NCI-H510A (cell line): ENCODE measurements around the gene NEUROG3.

Source experiments
- DNase-seq: peaks from one replicate; lab custom pipeline; 2025; lab: John Stamatoyannopoulos, UW

NEUROG3 gene, protein sequence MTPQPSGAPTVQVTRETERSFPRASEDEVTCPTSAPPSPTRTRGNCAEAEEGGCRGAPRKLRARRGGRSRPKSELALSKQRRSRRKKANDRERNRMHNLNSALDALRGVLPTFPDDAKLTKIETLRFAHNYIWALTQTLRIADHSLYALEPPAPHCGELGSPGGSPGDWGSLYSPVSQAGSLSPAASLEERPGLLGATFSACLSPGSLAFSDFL

DNA sequence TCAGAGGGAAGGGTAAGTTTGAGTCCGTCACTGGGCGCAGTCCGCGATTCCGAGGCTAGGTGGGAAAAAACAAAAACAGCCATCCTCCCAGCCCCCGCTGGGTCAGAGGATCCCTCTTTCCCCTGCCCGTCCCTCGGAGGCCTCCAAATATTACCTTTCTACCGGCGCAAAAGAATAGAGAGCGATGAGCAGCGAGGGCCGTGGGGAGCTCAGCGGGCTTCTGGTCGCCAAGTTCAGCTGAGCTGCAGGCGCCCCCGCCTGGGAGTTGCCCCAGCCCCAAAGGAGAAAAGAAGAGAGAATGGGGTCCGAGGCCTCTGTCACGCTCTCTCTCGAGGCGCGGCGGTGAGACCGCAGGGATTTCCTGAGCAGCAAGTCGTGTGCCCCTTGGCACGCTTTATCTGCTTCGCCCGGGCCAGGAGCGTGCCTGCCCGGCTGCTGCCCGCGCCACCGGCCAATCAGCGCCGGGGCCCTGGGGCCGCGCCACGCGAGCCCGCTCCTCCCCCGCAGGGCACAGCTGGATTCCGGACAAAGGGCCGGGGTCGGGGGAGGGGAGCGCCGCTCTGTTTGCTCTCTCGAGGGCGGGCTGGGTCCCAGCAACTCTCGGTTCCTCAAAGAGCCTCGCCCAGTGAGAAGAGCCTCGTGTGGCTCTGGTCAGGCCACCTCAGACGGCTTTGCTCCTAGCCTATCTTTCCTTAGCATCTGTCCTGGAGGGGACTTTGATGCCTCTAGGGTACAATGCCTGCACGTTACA, at the start of gene NEUROG3:
Gene NEUROG3, minus strand, starts transcription at position 367 of the 751 bp plus-strand sequence. CDS start 379 bp downstream, outside the sequence.
- DNase-seq = no peak

DNA sequence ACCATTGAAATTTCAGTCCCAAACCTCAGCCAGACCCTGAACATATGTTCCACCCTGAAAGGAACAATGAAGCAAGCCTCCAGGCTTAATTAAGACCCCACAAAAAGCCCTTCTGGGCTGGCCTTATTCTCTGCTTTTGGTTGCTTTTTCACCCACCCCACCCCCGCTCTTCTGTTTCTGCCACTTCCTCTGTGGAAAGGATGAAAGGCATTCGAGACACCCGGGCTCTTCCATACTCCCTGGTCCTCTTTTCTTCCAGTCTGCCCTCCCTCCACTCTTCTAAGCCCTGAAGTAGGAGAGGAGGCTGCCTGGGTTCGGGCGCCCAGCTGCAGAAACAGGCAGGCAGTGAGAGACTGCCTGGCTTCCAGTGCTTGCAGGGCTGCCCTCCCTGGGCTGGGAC, 47.4 kb upstream of the NEUROG3 start:
- no peak for DNase-seq

DNA sequence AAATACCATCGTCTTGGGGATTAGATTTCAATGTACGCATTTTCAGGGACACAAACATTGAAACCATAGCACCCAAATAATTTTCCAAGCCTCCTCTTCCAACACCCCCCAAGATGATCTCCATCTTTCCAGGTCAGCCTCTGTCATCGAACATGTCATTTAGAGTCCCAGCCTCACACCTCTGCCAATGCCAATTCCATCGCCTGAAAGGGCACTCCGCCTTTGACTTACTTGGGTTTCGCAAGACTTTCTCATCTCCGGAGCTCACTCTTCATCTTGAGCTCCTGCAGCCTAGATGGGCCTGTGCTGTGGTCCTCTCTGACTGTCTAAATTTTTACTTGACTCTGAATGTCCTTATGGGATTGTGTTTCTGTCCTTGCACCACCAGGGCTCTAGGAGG, 46.4 kb upstream of the NEUROG3 start:
- DNase-seq = no peak

DNA sequence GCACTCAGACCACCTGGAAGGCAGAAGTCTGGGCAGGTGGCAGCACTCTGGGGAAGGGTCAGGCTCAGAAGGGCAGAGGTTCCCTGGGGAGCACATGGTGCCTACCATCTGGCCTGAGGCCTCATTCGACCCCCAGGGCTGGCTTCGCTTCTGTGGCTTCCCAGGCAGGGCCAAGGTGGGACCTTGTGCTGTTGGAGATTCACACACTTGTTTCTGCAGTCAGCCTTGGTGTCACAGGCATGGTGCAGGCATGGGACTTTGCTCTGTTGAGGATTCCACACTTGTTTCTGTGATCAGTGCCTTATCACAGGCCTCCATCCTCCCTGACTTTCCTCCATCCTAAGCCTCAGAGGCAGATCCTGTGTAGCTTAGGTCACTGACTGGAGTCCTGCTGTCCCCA, 45.5 kb upstream of the NEUROG3 start:
- DNase-seq = no peak

DNA sequence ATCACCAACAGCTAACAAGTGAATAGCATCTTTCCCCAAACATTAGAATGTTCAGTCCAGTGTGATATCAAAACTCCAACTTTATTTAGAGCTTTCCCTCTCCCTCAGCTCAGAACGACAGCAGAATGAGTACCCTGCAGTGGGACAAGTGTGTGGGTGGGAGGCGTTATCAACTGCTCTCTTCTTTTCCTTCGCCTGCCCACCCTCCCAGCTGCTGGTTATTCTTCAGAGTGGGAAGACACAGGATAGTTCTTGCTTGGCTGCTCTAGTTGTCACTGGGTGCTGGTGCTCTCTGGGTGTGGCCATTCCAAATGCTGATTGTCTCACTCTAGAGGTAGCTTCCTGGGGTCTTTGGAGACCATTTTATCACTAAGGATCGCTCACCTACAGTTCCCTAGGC, 43.1 kb upstream of the NEUROG3 start:
- no peak for DNase-seq

DNA sequence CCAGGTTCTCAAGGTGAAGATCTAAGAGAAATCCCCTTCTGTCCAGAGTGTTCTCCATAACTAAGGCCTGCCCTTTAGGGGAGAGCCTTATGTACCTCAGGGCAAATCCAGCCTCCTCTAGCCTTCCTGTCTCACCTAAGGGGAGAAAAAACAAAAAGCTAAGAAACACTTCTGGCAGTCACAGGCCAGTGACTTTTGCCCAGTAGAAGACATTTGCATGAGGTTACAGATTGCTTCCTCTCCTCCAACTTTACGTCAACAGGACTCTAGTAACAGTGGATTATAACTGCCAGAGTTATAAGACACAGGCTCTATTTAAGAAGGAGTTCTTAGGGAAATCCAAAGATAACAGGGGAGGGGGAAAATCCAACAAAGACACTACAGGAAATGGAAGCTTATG, 40.9 kb upstream of the NEUROG3 start:
- no peak for DNase-seq

DNA sequence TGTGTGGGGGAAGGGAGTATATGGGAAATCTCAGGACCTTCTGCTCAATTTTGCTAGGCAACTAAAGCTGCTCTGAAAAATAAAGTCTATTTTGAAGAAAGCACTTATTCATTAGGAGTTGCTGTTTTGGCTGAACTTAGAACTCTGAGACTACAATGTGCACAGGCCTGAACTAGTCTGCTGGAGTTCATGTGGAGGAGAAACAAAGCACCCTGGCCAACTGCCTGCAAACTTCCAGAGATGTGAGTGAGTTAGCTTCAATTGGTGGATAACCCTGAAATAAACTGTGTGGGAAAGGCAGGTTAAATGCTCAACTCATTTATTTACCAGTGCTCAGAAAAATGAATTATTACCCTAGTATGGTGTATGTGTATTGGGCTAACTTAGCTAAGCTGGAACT, 39.5 kb upstream of the NEUROG3 start:
- DNase-seq = no peak

DNA sequence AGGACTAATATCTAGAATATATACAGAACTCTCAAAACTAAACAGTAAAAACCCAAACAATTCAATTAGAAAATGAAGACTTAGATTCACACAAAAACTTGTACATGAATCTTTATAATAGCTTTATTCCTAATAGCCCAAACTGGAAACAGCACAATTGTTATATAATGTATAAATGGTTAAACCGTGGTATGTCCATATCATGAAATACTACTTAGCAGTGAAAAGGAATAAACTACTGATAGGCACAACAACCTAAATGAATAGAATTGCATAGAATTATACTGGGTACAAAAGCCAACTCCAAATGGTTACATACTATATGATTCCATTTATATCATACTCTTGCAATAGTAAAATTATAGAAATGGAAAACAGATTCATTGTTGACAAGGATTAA, 35.9 kb upstream of the NEUROG3 start:
- no peak for DNase-seq

DNA sequence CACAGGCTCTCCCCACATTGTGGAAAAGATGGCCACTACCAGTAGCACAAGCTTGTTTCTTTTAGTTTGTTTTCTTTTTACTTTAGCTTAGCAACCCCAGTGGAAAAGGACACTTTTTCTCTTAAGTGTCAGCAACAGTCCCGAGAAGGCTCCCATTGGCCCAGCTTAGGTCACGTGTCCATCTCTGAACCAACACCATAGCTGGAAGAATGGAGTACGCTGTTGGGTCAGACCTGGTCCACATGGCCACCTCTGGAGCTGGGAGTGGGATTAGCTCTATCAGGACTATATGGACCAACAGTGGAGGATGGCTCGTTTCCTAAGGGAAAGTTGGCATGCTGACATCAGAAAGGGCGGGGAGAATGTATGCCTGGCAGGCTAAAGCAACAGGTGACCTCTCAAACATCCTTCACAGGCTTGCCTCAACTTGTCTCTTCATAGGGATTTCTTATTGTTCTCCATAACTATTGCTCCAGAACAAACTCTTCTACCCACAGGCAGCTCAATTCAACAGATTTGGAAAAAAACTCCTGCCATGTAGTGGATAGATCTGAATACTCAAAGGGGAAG, 27.6 kb upstream of the NEUROG3 start:
- no peak for DNase-seq

DNA sequence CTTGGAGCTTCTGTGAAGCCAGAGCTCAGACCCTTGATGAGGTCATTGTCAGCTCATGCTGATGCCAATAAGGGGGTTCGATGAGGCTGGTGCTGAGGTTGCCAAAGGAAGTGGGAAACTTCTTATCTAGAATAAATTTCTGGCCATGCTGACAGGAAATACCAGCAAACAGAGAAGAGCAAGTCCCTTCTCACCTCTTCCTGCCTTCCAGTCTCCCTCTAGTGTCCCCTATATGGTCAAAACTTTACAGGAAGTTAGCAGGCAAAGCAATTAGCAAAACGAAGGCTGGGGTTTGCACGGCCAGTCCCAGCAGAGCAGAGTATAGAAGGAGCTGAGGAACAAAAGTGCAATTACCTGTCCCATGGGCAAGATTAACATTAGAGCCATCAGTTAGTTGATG, 15.1 kb upstream of the NEUROG3 start:
- no peak for DNase-seq

DNA sequence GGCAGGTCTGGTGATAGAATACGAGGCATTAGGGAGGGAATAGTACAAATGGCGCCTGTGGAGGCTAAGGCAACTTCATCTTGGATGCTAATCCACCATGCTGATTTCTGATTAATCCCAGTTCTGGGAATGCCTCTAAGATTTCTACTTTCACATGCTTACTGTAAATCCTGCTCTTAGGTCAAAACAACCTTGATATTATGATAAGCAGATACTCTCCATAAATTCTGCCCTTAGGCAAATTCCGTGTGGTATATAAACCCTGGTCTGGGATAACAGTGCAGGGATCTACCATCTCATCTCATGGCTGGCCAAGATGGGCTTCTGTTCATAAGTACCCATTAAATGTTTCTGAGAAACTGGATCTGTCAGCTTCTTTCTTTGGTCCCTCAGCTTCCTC, 11.4 kb upstream of the NEUROG3 start:
- no peak for DNase-seq

DNA sequence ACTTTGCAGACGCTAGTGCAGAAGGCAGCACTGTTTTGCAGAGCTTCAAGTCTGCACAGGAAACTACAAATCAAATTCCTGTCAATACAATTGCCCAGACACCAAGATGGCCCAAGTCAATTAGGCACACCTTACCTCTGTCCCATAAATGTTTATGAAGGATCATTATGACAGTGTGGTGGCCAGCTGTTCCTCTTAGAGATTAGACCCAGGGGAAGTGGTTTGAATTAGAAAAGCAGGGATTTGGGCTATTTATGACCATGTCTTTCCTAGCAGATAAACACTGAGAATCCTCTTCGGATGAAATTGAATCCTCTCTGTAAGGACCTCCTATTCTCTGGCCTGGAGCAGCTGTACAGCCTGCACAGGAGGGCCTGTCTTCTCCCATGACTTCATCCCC, 9.9 kb upstream of the NEUROG3 start:
- DNase-seq = no peak

DNA sequence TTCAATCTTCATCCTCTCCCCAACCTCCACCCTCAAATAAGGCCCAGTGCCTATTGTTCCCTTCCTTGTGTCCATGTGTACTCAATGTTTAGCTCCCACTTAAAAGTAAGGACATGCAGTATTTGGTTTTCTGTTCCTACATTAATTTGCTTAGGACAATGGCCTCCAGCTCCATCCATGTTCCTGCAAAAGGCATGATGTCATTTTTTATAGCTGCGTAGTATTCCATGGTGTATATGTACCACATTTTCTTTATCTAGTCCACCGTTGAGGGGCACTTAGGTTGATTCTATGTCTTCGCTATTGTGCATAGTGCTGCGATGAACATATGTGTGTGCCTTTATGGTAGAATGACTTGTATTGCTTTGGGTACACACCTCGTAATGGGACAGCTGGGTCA, 7.2 kb upstream of the NEUROG3 start:
- DNase-seq = no peak

DNA sequence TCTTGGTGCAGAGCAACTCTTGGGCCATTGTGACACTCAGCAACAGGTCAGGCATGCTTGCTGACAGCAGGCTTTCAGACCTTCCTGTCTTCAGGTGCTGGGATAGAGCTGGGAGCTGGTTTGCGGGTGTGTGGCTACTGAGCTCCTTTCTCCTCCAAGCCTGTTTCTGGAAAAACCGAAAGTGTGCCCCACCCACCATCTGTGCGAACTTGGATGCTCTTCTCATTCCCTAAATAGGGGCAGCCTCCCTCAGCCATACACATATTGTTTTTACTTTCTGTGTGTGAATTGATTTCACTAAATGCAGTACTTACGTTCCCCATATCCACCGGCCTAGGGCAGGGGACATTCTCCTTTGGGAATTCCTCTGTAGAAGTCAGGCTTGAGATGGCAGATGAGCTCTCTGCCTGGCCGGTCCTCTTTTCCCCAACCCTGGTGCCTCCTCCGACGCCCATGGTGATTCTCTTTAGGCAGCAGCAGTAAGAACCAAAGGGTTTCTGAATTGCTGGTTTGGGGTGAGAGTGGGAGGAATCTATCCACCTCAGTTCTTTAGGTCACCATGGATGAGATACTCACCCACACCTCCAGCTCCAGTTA, 6.3 kb upstream of the NEUROG3 start:
- no peak for DNase-seq

DNA sequence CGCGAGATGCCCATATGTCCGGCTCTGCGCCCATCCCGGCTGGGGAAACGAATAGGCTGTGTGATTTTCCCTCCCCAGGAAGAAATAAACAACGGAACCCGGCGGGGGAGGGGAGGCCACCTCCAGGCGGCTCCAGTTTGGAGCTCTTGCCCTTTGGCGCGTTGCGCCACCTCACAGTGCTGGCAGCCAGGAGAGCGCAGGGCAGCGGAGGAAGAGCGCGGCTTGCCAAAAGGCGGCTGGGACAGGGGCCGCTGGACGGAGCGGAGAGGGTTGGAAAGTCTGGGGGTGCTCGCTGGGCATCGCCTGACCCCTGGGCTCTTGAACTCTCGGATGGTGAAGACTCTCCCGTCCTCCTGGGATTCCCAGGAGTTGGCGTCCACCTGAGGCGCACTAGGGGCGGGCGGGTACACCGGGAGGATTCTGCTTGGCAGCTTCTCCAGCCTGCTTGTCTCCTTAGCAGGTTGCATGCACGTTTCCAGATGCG, 5.3 kb upstream of the NEUROG3 start:
- DNase-seq = no peak

DNA sequence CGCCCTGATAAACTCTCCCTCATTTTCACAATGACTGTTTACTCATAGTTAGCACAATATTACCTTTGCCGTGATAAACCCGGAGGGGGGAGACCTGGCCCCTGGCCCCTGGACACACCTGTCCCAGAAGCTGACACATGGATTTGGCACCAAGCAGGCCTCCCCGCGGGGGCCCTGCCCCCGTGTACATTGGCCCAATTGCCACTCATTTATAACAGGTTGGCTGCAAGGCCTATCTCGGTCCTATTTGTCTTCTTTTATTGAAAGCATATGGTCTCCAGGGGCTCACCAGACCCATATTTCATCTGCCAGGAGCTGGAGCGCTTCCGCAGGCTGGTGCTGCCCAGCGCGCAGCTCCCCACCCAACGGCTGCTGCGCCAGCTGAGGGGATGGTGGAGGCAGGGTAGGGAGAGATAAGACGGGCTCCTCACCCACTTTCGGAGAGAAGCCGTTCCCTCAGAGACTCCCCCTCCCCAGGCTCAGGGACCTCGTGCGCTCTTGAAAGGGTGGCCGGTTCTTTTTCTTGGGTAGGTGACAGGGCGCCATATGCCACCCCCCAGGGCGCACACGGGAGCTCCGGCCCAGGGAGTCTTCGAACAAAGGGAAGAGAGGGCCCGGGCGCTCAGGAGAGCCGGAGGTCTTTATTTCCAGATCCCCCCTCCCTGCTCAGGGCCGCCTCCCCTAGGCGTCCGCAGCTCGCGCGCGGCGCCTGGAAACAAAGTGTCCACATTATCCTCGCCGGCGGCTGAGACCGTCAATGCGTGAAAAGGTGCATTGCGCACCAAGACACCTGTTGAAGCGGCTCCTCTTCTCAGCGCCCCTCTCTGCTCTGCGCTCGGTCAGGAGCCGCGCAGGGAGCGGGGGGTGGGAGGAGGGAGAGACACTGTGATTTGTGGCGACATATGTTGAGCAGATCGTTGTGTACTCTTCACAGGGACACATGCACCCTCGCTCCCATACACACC, 4.3 kb upstream of the NEUROG3 start:
- DNase-seq = no peak

DNA sequence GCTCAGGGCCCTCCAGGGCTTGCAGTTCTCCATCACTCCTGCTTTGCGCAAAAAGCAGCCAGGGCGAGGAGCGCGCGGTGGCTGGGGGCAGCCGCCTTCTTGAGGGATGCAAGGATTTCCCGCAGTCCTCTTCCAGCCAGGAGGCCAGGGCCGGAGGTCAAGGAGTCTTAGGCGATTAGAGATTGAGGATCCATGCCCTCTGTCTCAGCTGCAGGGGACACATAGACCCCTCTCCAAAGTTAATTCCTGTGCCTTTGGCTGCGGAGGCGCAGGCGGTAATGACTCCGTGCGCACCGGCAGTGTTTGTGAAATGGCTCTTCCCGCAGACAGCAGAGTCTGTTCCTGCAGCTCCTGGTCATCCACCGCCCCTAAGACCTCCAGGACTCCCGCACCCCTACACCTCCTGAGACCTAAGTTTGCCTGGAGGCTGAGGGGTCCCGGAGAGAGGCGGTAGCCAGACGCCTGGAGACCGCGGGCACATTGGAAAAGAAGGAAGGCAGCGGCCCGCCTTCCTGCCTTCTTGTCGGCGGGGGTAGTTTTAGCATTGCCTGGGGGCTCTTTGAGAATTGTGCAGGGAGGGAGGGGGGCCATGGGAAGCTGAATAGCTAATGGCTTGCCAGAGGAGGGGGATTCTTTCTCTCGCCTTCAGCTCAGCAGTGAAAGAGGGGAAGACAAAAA, 3.3 kb upstream of the NEUROG3 start:
- DNase-seq = no peak

DNA sequence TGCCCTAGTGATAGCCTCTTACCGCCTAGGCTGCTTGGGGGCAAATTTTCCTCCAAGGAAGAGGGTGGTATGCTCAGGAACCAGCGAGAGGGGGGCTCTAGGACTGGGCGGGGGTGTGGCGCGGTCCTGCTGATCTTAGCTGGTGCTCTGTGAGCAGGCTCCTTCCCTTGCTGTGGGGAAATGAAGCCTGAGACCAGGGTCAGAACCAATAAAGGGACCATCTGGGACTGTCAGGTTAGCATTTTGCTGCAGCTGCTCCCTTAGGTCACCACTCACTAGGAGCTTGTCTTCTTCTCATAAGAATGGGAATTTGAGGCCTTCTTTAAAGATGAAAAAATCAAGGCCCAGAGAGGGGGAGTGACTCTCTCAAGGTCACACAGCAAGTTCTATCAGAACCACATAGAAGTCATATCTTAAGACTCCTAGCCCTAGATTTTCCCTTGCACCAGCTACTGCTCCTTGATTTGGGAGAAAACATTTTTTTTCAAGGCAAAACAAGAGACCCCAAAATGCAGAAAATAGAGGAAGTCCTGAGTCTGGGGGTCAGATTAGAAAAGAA, 2.0 kb upstream of the NEUROG3 start:
- no peak for DNase-seq

DNA sequence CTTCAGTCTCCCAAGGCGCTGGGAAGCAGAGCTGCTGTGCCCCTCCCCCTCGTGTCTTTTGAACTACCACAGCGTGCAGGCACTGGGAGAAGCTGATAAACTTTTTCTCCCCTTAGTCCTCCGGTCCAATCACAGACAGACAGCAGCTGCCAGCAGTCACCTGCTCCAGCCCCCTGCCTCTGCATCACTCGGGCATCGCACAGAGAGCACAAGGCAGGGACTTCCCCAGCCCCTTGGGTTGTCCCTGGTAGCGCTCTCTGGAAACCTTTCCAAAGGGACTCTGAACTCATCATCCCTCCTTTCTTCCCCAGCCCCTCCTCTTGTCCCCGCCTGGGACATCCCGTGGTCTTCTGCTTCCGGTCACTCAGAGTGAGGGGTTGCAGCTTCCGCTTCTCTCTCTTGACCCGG, 1.4 kb upstream of the NEUROG3 start:
- no peak for DNase-seq

DNA sequence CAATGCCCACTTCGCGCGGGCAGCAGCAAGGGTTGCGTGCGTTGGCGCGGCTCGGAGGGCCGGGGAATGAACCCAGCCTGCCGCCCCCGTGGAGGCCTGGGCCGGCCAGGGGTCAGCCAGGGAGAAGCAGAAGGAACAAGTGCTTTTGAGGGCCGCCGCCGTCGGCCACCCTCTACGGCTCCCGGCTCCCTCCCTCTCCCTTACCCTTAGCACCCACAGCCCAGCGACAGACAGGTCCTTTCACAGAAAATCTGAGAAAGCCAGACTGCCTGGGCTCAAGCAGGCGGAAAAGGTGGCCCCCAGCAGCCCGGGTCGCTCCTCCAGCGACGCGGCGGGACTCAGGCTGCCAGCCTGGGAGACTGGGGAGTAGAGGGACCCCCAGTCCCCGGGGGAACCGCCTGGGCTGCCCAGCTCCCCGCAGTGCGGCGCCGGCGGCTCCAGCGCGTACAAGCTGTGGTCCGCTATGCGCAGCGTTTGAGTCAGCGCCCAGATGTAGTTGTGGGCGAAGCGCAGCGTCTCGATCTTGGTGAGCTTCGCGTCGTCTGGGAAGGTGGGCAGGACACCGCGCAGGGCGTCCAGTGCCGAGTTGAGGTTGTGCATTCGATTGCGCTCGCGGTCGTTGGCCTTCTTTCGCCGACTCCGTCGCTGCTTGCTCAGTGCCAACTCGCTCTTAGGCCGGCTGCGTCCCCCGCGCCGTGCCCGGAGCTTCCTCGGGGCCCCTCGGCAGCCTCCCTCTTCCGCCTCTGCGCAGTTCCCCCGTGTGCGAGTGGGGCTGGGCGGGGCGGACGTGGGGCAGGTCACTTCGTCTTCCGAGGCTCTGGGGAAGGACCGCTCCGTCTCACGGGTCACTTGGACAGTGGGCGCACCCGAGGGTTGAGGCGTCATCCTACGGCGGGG, 815 bp downstream of the NEUROG3 start:
- no peak for DNase-seq
